NCI-H146 treated with DMSO at 0.1 percent for 48 hours (cell line): ENCODE data around the gene GLI3.

Source experiments
- DNase-seq: peaks from one replicate; lab custom pipeline; 2025; ENCODE audit not compliant: unreplicated experiment; lab: John Stamatoyannopoulos, UW

Gene GLI3

DNA sequence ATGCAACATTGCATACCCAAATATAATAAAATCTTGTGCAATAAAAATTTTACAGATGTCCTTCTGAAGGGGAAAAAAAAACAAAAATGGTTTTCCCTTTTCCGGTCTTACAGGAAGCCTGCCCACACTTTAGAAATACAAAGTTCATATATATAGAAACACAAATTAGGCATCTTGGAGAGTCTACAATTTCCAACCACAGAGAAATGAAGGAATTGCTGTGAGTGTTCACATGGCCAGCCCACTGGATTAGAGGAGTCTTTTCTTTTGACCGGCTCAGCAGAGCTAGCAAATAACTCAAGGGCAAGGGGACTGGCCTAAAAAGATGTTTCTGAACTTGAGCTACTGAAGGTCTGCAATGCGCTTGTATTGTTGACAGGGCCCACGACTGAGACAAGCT, 92.4 kb downstream of the GLI3 start:
- no peak for DNase-seq

DNA sequence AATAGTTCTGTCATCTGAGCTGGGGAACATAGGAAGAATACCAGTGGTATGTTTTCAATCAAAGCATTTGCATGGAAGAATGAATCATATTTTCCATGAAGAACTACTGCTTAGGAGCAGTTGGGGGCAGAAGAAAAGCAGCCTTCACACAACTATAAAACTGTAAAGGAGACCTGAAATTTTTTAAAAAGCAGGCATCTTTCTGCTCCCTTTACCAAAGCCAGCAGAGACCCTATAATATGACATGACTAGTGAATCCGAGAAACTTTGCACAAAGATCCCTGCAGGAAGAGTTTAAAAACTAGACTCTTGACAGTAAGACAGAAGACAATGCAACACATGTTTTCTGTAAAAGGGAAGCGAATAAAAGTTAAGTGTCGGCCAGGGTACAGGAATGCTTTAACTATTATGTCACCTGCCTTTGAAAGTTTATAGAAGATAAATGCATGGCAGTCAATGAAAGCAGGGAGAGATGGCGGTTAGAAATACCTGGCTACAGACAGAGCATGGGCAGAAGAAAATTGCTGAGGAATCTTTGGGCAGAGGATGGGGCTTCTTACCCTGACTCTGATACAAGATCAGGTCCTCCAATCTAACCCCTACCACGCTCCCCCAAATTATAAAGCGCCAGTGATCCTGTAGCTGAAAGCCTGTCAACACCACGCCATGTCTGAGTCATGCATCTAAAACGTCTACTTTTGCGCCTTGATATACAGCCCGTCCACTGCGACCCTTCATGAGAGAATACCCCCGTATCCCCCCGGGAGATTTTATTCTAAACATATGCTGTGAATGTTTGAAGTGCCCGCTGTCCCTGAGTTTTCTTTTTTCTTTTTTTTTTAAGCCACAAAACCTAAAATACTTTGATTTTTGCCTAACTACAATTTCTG, 93.1 kb downstream of the GLI3 start:
- DNase-seq = no peak

- no peak for DNase-seq
These were observed 94.9 kb downstream of the GLI3 start for GRCh38 chr7:42142089-42142488.

DNA sequence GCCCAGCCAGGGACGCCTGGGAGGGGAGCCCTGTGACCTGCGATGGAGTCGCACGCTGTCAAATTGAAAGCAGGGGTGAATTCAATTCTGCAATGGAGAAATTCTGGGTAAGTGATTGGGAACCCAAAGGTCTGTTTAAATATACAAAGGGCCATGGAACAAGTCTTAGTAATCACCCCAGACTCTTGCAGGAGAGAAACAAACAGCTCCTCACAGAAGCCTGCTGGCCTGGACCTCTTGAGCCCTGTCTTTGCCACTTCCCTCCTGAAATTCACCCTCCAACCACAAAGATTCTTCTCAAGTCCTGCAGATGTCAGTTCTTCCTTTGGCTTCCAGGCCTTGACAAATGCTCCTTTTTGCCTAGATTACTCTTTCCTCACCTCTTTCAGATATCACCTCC, 97.3 kb downstream of the GLI3 start:
- no peak for DNase-seq

DNA sequence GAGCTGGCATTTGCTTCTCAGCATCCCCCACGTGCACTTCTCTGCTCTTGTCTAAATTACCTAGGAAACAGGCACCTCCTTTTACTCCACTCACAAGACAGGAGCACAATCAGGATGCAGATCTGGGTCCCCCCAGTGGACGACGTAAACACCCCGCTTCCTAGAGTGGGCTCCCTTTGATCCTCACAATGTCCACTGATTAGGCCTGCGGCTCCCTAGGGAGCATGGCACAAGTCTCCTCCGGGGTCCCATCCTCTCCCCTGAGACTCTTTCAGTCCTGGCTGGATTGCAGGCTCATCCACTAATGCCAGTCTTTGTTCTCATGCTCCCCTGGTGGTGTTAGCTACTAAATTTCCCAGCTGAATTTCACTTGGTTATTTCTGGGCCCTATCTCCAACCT, 98.3 kb downstream of the GLI3 start:
- DNase-seq = no peak

GRCh38 chr7:42137941-42138340, 99.1 kb downstream of the GLI3 start:
- DNase-seq = no peak

DNA sequence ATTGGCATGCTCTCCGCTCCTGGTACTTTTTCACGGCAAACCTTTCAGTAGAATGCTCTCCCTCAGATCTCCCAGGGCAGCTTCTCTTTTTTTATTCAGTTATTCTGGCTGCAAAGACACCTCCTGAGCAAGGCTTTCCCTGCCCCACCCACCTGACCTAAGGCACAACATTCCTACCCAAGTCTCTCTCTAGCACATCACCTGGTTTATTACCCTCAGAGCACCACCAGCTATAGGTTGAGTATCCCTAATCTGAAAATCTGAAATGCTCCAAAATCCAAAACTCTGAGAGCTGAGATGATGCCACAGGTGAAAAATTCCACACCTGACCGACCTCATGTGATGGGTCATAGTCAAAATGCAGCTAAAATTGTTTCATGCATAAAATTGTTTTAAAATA, 99.6 kb downstream of the GLI3 start:
- no peak for DNase-seq

DNA sequence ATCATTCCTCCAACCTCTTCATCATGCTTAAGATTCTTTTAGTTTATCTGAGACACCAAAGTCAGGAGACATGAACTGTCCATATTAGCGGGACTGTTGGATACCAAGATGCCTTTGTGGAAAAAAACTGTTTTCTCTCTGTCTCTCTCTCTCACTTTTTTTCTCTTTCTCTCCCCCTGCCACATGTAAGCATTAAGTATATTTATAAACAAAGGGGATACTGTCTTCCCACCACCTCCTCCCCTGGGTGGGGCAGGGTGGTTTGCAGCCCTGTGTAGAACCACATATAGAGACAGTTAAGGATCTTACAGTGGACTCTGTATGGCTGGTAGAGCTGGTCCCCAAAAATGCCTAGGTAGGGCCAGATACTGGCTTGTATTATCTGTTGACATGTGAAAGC, 101.3 kb downstream of the GLI3 start:
- DNase-seq = no peak

DNA sequence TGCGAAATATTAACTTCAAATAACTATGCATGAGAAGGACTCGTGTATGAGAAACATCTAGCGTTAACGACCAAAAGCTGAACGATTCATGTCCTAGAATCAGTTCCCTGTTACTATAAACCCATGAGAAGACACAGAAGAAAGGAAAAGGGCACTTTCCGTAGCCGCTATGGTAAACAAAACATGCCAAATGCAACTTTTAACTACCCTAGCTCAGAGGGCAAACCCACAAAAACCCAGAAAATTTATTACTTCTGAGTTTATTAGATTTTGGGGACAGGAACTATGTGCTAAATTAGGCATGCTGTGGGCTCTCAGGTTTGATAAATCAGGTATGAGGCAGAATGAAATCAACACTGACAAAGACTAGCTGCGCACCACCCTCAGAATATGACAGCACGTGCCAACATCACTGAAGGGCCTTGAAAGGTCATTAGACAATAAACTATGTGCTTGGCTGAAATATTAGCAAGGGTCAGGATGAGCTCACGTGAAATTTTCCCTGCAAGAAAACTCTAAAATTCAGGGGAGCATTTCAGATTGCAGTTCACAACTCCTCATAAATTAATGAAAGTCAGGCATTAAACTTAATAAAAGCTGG, 102.6 kb downstream of the GLI3 start:
- no peak for DNase-seq

- no peak for DNase-seq
These were observed 103.7 kb downstream of the GLI3 start for GRCh38 chr7:42133321-42133720.

DNA sequence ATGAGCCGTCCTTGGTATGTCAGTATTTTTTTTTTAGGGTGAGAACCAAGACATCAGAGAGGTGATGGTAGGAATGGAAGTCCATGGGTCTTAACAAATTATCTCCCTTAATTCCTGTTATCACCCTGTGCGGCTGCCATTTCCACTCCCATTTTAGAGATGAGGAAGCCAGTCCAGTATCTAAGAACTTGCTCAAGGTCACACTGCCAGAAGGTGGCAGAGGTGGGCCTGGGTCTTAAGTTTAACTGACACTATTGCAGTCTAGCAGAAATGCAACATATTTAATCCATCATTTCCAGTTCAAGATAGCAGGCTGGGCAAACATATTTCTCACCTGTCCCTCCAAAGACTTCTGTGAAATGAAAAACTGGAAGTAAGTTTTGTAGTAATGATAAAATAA, 108.3 kb downstream of the GLI3 start:
- no peak for DNase-seq

DNA sequence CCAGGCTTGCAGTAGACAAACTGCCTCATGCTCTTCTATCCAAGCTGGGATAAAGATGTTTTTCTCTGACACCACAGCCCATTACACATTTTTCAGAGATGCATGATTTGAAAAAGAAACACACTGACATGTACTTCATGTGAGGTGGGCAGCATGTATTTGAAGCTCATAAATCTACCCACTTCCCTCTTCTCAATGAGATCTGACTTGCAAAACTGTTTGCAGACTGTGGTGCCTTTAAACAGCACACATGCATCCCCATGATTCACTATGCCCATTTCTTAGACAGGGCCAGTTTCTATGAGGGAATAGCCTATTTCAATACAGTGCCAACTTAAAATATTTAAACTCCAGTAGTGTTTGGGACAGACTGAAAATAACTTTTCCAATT, 109.8 kb downstream of the GLI3 start:
- DNase-seq = no peak

DNA sequence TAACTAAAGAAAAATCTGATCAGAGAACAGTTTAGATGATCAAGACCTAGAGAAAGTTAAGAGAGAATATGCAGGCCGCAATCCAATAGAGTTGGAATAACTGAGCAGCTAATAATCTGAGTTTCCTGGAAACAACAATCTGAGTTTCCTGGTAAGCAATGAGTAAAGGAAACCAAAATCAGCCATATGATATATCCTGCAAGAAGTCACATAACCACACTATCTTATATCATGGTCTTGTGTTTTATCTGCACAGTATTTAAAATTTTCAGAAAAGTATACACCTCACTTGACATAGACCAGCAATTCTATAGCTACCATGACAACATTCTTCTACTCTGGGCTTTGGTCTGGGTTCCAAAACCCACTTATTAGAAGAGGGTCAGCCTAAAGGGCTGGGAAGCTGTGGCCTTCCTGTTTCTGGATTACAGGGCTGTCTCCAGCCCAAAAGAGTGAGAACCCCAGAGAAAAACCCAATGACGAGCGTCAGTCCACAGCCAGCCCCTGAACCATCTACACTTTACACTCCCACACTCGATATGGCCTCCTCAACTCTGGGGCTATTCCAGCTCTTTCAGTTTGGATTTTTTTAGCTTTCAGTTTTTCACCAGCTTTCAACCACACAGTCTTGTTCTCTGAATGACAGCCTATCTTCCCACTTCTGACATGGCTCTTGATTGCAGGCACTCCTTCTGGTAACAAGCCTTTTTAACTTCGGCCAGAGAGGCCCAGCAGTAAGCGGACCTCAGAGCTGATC, 110.4 kb downstream of the GLI3 start:
- DNase-seq = no peak

- no peak for DNase-seq
These were observed 111.7 kb downstream of the GLI3 start for GRCh38 chr7:42125321-42125720.

GRCh38 chr7:42123716-42124115, 113.3 kb downstream of the GLI3 start:
- DNase-seq = no peak

- no peak for DNase-seq
These were observed 116.8 kb downstream of the GLI3 start for GRCh38 chr7:42120191-42120590.

DNA sequence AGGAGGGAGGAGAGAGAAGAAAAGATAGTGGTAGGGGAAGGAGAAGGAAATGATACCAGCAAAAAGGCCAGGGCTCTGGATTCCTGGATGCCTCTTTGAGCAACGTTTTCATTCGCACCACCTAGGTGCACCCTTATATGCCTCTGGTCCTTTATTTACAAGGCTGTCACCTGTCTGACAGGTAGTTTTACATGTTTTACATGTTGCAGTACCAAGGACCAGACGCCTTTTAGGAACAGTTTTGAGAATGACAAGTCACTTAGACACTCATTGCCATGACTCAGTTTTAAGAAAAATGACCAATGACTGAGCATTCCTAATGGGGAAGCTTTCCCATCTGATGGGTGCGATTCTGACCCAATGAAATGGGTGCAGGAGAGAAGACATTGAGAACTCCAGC, 119.8 kb downstream of the GLI3 start:
- DNase-seq = no peak

DNA sequence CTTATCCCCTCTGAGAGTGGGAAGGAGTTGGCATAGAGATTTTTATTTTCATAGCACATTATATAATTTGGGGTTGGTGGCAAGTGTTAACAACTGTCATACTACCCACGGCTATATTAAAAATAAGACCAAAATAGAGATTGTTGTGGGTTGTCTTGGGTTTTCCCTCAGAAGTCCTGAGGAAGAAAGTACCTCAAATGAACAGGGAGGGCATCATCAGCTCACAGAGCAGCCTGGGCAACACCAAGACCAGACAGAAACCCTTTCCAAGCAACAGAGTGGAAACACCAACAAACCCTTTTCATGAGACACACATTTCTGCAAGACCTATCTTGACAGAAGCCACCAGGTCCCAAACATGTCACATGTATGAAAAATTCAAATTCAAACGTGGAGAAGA, 121.2 kb downstream of the GLI3 start:
- no peak for DNase-seq

- DNase-seq = no peak
These were observed 126.7 kb downstream of the GLI3 start for GRCh38 chr7:42110333-42110732.

DNA sequence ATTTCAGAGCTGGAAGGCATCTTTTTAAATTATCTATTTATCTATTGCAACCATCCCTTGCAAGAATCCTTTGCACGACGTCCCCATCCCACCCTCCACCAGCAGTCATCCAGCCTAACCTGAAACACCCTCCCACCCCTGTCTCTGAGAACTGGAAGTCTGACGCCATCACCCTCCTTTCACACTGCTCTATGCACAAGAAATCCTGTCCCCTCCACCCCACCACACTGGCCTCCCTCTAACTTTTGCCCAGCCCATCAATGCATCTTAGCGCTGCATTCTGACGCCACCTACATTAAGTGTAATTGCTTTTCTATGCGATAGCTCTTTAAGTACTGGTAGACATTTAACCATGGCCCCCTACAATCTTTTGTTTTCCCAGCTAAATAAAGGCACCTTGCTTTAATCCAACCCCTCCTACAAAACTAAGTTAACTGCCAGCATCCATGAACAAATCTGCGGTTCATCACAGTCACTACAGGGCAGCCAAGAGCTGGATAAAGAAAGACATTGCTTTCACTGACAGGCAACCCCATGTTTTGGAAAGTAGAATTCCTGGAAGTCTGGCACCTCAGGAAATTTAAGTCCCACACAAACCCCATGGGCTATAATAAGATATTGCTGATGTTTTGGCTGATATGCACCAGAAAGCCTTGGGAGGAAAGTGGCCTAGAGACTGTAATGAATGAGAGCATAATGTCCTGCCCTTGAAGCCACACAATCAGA, 128.0 kb downstream of the GLI3 start:
- DNase-seq = no peak

DNA sequence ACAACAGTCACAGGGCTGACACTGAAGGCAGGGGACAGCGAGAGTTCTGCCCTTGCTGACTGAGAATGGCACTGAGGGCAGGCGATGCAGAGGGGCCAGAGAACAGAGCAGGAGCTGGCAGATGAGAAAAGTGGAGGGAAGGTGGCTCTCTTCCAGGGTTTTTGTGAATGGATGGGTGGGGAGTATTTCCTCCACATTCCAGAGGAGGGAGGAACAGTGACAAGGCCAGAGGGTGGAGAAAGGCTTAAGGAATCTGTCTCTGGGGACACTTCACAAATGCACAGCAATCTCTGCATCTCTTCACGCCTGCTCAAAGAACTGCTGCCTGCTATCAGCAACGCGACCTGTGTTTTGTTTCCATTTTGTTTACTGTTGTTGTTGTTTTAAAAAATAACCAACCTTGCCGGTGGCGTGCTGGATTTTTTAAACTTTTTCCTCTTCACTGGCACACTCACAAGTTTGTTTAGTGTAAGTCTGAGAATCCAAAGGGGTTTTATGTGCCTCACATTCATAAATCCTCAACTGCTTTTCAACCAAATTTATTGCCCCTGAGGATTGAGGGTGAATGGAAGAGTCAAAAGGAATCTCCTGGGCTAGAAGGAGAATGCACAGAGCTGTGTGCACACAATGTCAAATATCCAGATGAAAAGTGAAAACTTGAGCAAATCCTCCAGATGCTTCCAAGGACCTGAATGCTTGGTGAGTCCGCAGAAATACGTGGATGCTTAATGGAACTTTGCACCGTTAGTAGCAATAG, 129.3 kb downstream of the GLI3 start:
- DNase-seq = no peak
